Astrocyte of the spinal cord (primary cell): ENCODE data around the gene IL27RA.
A peak's percentile ranks its signal among the peaks of the same experiment; 100 is the strongest.
"Not testable (repeated sequence)": the region's sequence is repeated elsewhere in the genome, so short reads cannot be mapped to it uniquely, and the experiment has no call there.

Experiments used
- DNase-seq: peaks from one replicate; pipeline ENCODE4 v3.0.0; 2011; ENCODE audit warnings: low read depth, low spot score
- H3K4me3 ChIP-seq: 2 replicates; pipeline ENCODE4 v1.5.1; 2011; ENCODE audit warnings: low read depth, mild to moderate bottlenecking, low read length, moderate library complexity
- in situ Hi-C: cut with HindIII; loops from 2 replicates; pipeline ENCODE4 v1.10.0; 2017; ENCODE audit warnings: low sequenced_read_pairs
- TF ChIP-seq, protein P1 (sequence below): IDR thresholded peaks from 2 replicates; pipeline ENCODE4 v1.5.1; 2012; ENCODE audit warnings: low read depth, mild to moderate bottlenecking, low read length, inconsistent platforms

Gene IL27RA

DNA sequence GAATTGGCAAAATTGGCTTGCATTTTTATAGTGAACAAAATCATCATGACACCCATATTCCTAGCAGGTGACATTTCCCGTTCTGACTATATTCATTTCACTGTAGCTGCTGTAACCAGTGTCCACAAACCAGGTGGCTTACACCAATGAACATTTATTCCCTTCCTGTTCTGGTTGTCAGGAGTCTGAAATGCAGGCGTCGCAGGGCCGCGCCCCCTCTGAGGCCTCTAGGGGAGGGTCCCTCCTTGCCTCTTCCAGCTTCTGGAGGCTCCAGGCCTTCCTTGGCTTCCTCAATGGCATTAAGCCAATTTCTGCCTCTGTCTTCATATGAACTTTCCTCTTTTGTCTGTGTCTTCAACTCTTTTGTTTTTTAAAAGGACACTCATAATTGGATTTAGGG lies 10.1 kb upstream of the IL27RA start:
- TF ChIP-seq, protein P1, sequence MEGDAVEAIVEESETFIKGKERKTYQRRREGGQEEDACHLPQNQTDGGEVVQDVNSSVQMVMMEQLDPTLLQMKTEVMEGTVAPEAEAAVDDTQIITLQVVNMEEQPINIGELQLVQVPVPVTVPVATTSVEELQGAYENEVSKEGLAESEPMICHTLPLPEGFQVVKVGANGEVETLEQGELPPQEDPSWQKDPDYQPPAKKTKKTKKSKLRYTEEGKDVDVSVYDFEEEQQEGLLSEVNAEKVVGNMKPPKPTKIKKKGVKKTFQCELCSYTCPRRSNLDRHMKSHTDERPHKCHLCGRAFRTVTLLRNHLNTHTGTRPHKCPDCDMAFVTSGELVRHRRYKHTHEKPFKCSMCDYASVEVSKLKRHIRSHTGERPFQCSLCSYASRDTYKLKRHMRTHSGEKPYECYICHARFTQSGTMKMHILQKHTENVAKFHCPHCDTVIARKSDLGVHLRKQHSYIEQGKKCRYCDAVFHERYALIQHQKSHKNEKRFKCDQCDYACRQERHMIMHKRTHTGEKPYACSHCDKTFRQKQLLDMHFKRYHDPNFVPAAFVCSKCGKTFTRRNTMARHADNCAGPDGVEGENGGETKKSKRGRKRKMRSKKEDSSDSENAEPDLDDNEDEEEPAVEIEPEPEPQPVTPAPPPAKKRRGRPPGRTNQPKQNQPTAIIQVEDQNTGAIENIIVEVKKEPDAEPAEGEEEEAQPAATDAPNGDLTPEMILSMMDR: no peak
- in situ Hi-C loops: no loop called here
- no peak for DNase-seq
- no peak overlapping the region for H3K4me3 ChIP-seq

DNA sequence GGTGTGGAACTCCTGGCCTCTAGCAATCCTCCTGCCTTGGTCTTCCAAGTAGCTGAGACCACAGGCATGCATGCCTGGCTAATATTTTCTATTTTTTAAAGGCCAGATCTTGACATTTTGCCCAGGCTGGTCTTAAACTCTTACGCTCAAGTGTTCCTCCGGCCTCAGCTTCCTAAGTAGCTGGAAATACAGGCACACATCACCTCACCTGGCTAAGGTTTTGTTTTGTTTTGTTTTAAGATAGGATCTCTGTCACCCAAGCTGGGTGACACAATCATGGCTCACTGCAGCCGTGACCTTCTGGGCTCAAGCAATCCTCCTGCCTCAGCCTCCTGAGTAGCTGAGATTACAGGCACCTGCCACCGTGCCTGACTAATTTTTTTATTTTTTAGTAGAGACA lies 9.1 kb upstream of the IL27RA start:
- in situ Hi-C loops: no loop called here
- DNase-seq: peak; percentile 71
- no peak overlapping the region for H3K4me3 ChIP-seq
- TF ChIP-seq, protein P1: no peak

DNA sequence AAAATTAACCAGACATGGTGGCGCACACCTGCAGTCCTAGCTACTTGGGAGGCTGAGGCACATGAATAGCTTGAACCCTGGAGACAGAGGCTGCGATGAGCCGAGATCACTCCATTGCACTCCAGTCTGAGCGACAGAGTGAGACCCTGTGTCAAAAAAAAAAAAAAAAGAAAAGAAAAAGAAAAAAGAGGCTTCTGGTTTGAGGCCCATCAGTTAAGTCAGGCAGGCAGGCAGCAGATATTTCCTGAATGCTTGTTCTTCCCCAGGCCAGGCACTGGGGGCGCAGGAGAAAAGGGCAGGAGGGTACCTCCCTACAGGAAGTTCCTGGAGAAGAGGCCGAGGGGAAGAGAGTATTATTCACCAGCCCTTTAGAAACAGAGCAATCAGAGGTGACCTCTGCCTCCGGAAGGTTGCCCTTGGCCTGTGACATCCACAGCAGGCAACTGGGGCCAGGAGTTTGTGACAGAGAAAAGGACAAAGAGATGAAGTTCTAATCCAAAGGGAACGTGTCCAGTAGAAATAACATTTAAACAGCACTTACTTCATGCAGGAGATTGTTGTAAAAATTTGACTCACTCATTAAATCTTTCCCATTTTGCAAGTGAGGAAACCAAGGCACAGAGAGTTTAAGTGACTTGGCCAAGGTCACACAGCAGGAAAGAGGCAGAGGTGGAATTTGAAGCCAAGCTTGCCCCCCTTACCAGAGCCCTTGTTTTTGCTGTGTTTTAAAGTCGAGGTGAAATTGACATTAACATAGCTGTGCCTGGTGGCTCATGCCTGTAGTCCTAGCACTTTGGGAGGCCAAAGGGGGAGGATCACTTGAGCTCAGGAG lies 7.9 kb upstream of the IL27RA start:
- in situ Hi-C loops: no loop called here
- DNase-seq: peak; percentile 40
- TF ChIP-seq, protein P1: peak; percentile 64
- H3K4me3 ChIP-seq: no peak overlapping the region

DNA sequence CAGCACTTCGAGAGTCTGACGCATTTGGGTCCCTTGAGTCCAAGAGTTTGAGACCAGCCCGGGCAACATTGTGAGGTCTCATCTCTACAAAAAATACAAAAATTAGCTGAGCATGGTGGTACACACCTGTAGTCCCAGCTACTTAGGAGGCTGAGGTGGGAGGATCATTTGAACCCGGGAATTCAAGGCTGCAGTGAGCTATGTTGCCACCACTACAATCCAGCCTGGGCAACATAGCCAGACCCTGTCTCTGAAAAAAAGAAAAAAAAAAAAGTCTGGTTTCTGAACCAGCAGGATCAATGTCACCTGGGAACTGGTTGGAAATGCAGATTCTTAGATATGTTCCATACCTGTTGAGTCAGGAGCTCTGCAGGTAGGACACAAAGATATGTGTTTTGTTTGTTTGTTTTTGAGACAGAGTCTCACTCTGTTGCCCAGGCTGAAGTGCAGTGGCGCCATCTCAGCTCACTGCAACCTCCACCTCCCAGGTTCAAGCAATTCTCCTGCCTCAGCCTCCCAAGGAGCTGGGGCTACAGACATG lies 4.8 kb upstream of the IL27RA start:
- H3K4me3 ChIP-seq, in situ Hi-C loops, DNase-seq: not testable (repeated sequence)

DNA sequence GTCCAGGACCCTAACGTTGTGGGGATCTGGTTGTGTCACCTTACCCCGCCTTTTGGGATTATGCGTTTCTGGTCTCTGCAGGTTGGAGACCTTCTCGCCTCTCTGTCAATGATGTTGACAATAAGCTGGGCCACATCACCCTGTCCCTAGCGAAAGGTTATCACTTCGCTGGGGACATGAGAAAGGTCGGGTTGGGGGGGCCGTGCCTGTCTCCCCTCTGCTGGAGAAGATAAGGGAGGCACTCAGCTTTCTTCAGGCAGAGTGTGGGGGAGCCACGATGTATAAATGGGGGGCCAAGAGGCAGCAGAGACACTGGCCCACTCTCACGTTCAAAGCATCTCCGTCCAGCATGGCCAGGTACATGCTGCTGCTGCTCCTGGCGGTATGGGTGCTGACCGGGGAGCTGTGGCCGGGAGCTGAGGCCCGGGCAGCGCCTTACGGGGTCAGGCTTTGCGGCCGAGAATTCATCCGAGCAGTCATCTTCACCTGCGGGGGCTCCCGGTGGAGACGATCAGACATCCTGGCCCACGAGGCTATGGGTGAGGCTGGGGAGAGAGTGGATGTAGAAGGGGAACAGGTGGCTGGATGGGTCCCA lies 3.6 kb upstream of the IL27RA start, which contains the start of gene RLN3:
Gene RLN3 (plus strand): TSS at position 293 of the 595 bp plus-strand sequence. CDS start 57 bp downstream, at position 350.
- TF ChIP-seq, protein P1: no peak
- in situ Hi-C loops: no loop called here
- no peak within 1 kb of the TSS for H3K4me3 ChIP-seq
- DNase-seq: no peak

DNA sequence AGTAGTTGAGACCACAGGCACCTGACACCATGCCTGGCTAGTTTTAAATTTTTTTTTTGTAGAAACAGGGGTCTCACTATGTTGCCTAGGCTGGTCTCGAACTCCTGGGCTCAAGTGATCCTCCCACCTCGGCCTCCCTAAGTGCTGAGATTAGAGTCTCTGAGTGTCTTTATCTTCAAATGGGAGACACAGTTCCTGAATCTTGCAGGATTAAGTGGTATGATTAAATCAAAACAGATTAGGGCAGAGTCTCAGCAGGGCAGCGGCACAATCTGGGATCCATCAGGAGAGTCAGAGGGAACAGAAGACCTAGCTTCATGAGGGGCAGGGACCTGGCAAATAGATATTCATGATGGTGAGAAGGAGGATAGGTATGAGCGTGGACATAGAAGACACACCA lies 2.7 kb upstream of the IL27RA start:
- in situ Hi-C loops: no loop called here
- H3K4me3 ChIP-seq: no peak overlapping the region
- TF ChIP-seq, protein P1: no peak
- no peak for DNase-seq

DNA sequence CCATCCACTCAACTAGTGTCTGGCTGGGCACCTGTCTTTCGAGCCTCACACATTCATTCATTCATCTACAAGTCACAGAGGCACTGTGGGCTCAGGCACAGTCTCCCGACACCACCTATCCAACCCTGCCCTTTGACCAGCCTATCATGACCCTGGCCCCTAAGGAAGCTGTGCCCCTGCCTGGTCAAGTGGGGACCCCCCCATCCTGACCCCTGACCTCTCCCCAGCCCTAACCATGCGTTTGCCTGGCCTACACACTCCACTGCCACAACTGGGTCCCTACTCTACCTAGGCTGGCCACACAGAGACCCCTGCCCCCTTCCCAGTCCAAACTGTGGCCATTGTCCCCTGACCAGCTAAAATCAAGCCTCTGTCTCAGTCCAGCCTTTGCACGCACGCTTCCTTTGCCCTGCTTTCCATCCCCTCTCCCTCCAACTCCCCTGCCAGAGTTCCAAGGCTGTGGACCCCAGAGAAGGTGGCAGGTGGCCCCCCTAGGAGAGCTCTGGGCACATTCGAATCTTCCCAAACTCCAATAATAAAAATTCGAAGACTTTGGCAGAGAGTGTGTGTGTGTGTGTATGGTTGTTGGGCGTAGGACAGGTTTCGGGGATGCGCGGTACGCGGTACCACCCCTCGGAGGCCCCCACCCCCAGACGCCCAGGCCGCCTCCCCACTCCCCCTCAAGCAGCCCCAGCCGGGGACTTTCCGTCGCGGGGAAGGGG lies 404 bp upstream of the IL27RA start:
- in situ Hi-C loops: no loop called here
- no peak for DNase-seq

More for the DNA sequence above, 404 bp upstream of the IL27RA start:
- TF ChIP-seq, protein P1: no peak
- peak overlapping the region; percentile 56 for H3K4me3 ChIP-seq
